PFSK-1 (cell line): ENCODE measurements around the gene ARCN1.

ENCODE experiments used
- FOXP2 ChIP-seq: optimal IDR thresholded peaks from 2 replicates; pipeline ENCODE3; 2011; ENCODE audit warnings: borderline replicate concordance, control low read depth, inconsistent platforms; ENCODE audit not compliant: insufficient read depth; ENCODE audit errors: extremely low read length, extremely low read depth
- POLR2AphosphoS5 ChIP-seq: IDR thresholded peaks from 2 replicates; pipeline ENCODE4 v1.6.1; 2012; ENCODE audit warnings: low read depth, mild to moderate bottlenecking, control low read depth, low read length, moderate library complexity
- REST ChIP-seq, 2 experiments: IDR thresholded peaks; 2 replicates each; pipeline versions ENCODE4 v1.6.1 to v1.8.0; 2011 to 2012; ENCODE audit warnings: low read depth in 2 of 2, low read length in 2 of 2, control low read depth in 1 of 2, inconsistent platforms in 1 of 2, mild to moderate bottlenecking in 1 of 2, moderate library complexity in 1 of 2; ENCODE audit not compliant: insufficient read depth in 1 of 2
- SIN3A ChIP-seq: IDR thresholded peaks from 2 replicates; pipeline ENCODE4 v1.6.1; 2012; ENCODE audit warnings: mild to moderate bottlenecking, low read length, moderate library complexity, borderline replicate concordance; ENCODE audit not compliant: insufficient read depth
- TAF1 ChIP-seq: IDR thresholded peaks from 2 replicates; pipeline ENCODE4 v1.6.1; 2012; ENCODE audit warnings: low read length, control low read depth, borderline replicate concordance; ENCODE audit not compliant: insufficient read depth

Gene ARCN1

GRCh38 chr11:118641397-118642019, 69.3 kb downstream of the ARCN1 start:
- TF ChIP-seq FOXP2: no peak

GRCh38 chr11:118643142-118643994, 71.2 kb downstream of the ARCN1 start:
- no peak for TF ChIP-seq POLR2AphosphoS5
- TF ChIP-seq TAF1: no peak
- no peak for TF ChIP-seq REST (IDR thresholded peaks at IDR 0.05; ENCODE audit: insufficient read depth in 1 of 2, low read depth in 2 of 2, low read length in 2 of 2)
- TF ChIP-seq FOXP2: no peak
- no peak for TF ChIP-seq SIN3A

DNA sequence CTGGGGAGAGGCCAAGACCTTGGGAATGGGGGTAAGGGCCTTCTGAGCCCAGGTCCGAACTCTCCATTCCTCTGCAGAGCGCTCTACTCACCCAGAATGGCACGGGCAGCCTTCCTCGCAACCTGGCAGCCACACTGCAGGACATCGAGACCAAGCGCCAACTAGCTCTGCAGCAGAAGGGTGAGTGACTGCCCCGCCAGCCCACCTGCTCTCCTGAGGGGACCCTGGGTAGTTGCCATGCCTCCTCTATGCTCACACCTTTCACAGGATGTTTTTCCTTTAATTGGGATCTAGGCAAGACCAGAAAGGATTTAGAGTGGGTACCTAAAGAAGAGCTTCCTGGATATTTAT, 71.8 kb downstream of the ARCN1 start:
- no peak for TF ChIP-seq SIN3A
- no peak for TF ChIP-seq REST (IDR thresholded peaks at IDR 0.05; ENCODE audit: insufficient read depth in 1 of 2, low read depth in 2 of 2, low read length in 2 of 2)

GRCh38 chr11:118644496-118644895, 72.3 kb downstream of the ARCN1 start:
- no peak for TF ChIP-seq FOXP2
- TF ChIP-seq REST (IDR thresholded peaks at IDR 0.05; ENCODE audit: insufficient read depth in 1 of 2, low read depth in 2 of 2, low read length in 2 of 2): no peak
- TF ChIP-seq POLR2AphosphoS5: no peak
- no peak for TF ChIP-seq SIN3A

DNA sequence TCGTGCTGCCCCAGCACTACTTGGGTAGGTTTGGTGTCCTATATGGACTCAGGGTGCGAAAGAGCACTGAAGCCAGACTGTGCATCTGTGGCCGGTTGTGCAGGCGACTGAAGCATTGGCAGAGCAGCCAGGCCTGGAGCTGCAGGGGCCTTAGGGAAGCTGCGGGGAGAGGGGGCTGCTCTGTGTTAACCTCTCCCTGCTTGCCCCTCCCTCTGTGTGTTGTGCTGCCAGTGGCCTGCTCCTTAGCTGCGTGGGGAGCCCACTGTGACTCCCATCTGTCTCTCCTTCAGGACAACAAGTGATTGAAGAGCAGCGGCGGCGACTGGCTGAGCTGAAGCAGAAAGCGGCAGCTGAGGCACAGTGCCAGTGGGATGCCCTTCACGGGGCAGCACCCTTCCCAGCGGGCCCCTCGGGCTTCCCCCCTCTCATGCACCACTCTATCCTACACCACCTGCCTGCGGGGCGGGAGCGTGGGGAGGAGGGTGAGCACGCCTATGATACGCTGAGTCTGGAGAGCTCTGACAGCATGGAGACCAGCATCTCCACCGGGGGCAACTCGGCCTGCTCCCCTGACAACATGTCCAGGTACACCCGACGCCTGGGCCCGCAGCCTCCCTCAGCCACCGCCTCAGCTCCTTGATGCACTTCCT, 73.0 kb downstream of the ARCN1 start:
- TF ChIP-seq TAF1: no peak
- no peak for TF ChIP-seq POLR2AphosphoS5
- TF ChIP-seq REST (IDR thresholded peaks at IDR 0.05; ENCODE audit: insufficient read depth in 1 of 2, low read depth in 2 of 2, low read length in 2 of 2): no peak
- TF ChIP-seq FOXP2: no peak
- no peak for TF ChIP-seq SIN3A
